ENCODE data around the gene SSBP3.

DNA sequence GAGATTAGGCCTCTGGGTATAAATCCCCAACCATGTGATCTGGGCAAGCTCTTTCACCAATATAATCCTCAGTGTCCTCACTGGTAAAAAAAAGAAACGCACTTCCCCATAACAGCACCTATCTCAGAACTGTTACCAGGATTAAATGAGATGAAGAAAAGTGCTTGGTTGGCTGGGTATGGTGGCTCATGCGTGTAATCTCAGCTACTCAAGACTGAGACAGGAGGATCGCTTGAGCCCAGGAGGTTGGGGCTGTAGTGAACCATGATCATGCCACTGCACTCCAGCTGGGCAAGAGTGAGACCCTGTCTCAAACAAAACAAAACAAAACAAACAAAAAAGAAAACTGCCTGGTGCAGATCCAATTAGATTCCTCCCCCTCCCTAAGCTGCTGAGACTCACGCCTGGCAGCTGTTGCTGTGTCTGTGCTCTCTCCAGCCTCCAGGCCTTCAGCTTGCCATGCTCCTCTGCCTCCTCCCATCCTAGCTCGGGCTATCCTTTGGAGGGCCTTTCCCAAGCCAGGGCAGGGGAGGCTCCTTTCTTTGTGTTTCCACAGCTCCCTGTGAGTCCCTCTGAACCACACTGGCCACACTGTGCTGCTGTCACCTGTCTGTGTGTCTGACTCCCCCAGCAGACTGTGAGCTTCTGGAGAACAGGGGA, 225.4 kb downstream of the SSBP3 start:
- TF ChIP-seq, protein P1, sequence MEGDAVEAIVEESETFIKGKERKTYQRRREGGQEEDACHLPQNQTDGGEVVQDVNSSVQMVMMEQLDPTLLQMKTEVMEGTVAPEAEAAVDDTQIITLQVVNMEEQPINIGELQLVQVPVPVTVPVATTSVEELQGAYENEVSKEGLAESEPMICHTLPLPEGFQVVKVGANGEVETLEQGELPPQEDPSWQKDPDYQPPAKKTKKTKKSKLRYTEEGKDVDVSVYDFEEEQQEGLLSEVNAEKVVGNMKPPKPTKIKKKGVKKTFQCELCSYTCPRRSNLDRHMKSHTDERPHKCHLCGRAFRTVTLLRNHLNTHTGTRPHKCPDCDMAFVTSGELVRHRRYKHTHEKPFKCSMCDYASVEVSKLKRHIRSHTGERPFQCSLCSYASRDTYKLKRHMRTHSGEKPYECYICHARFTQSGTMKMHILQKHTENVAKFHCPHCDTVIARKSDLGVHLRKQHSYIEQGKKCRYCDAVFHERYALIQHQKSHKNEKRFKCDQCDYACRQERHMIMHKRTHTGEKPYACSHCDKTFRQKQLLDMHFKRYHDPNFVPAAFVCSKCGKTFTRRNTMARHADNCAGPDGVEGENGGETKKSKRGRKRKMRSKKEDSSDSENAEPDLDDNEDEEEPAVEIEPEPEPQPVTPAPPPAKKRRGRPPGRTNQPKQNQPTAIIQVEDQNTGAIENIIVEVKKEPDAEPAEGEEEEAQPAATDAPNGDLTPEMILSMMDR (IDR thresholded peaks at IDR 0.05): no peak
- TF ChIP-seq POLR2A (IDR thresholded peaks at IDR 0.05): no peak
